ENCODE data around the gene SDS. TPM values are rescaled to one million over a fixed set of nuclear protein-coding genes. Genes with fewer than 3 reads are reported as not detected.

The SDS gene
- polyA plus RNA-seq, 3 donors: 0.19 to 0.56 (median 0.42) TPM

GRCh38 chr12:113432986-113433385 lies 29.3 kb upstream of the SDS start:
- no peak for DNase-seq (ENCODE audit: extremely low read depth in 1 of 11, low read depth in 9 of 11, low spot score in 4 of 11)

GRCh38 chr12:113428482-113428881 lies 24.8 kb upstream of the SDS start:
- DNase-seq (ENCODE audit: extremely low read depth in 1 of 11, low read depth in 9 of 11, low spot score in 4 of 11): no peak

GRCh38 chr12:113427882-113428281 lies 24.2 kb upstream of the SDS start:
- DNase-seq (ENCODE audit: extremely low read depth in 1 of 11, low read depth in 9 of 11, low spot score in 4 of 11): no peak

DNA sequence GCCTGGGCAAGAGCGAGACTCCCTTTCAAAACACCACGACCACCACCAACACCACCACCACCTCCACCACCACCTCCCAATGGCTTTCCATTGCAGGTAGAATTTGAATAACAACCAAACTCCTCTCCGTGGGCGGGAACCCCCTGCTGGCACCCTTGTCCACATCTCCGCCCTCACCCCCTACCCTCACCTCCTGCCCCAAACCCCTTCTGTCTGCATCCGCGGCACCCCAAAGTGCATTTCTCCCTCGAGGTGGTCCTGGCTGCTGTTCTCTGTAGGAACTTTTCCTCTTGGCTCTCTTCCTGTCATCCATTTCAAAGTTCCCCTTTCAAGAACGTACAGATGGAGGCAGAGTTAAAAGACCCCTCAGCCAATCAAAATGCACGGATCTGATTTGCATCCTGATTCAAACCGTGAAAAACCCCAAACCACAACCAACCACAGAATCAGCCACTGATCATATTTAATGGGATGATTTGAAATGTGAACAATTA lies 22.3 kb upstream of the SDS start:
- DNase-seq (ENCODE audit: extremely low read depth in 1 of 11, low read depth in 9 of 11, low spot score in 4 of 11): no peak

GRCh38 chr12:113424915-113425823 lies 21.5 kb upstream of the SDS start:
- peak in 2 of 11 donors; percentile 10 to 20 for DNase-seq (ENCODE audit: extremely low read depth in 1 of 11, low read depth in 9 of 11, low spot score in 4 of 11)

GRCh38 chr12:113424456-113424855 lies 20.8 kb upstream of the SDS start:
- DNase-seq (ENCODE audit: extremely low read depth in 1 of 11, low read depth in 9 of 11, low spot score in 4 of 11): no peak

DNA sequence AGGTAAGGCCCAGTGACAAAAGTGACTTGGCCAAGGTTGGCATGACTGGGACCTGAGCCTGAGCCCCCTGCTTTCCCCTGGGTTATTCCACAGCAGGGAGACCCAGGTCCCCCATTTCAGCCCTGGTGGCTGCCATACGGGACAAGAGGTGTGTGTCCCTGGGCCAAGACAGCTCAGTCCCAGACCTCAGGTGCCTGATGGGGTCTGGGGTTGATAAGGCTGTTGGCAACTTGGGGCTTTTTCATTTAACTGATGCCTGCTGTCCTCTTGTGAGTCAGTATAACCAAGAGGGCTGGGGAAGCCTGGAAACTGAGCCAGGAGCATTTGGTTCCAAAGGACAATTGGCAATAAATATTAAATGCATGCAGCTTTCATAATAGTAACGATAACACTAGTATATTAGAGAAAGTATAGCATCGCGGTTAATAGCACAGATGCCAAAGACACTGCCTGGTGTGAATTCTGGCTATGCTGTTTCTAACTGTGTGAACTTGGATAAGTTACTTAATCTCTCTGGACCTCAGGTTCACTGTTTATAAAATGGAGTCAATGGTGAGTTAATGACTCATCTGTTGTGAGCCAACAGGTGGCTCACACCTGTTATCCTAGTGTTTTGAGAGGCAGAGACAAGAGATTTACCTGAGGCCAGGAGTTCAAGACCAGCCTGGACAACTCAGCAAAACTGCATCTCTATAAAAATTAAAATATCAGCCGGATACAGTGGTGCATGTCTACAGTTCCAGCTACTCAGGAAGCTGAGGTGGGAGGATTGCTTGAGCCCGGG lies 19.4 kb upstream of the SDS start:
- no peak for DNase-seq (ENCODE audit: extremely low read depth in 1 of 11, low read depth in 9 of 11, low spot score in 4 of 11)

DNA sequence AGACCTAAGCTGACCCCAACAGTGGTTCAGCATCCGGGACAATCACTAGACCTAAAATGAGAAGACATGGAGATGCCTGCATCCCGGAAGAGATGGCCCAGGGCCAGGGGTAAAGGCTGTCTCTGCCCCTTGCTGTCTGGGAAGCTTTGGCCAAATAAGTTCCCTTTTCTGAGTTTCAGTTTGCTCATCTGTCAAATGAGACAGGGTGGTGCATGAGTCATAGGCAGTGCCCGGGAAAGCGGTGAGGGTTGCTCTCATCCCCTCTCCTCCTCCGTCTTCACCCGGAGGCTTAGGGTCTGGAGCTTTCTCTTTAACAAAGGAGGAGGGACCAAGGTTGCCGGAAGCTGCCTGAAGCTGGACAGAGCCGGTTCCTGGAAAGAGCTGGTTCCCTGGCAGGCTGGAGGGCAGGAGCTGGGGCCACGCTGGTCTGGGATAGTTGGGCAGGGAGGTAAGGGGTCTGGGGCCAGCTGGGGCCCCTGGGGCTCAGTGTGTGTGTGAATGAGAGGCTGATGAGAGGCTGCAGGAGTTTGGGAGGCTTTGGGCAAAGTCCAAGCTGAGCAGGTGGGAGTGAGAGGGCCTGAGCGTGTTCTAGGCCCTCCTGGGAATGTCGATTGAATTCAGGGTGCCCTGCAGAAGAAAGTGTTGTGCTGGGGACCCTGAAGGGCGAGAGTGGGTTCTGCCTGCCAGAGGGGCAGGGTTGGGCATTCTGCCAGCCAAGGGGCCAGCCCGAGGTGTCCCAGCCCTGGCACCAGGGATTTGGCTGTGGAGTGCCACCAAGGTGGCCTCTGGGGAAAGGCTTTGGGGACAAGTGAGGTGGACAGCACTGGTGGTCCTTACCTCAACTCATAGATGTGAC lies 18.6 kb upstream of the SDS start, which contains the start of gene SDSL:
Gene SDSL (plus strand): TSS at position 351 of the 856 bp plus-strand sequence. CDS start 5,603 bp downstream, outside the sequence.
- DNase-seq (ENCODE audit: extremely low read depth in 1 of 11, low read depth in 9 of 11, low spot score in 4 of 11): peak; percentile 36 to 69 (median 58)

DNA sequence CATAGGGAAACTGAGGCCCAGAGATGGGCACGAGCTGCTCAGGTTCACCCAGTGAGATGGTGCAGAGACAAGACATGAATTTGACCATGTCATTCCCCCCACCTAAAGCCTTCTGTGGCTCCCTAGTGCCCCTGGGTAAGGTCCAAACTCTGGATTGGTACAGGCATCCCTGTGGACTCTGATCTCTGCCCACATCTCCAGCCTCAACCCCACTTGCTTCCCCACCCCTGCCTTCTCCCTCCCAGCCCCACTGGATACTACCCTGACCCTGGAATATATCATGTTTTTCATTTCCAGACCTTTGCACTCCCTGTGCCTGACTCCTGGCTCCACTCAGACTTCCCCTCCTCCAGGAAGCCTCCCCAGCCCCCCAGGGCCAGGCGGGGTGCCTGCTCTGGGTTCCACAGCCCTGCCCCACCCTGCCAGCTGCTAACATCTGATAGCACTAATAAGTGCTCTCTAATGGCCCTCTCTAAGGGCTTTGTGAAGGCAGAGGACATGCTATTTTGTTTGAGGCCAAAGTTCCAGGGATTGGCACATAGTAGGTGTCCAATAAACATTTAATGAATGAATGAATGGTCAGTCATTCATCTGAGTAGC lies 17.4 kb upstream of the SDS start:
- DNase-seq (ENCODE audit: extremely low read depth in 1 of 11, low read depth in 9 of 11, low spot score in 4 of 11): no peak

GRCh38 chr12:113418213-113418879 lies 14.7 kb upstream of the SDS start:
- no peak for DNase-seq (ENCODE audit: extremely low read depth in 1 of 11, low read depth in 9 of 11, low spot score in 4 of 11)

DNA sequence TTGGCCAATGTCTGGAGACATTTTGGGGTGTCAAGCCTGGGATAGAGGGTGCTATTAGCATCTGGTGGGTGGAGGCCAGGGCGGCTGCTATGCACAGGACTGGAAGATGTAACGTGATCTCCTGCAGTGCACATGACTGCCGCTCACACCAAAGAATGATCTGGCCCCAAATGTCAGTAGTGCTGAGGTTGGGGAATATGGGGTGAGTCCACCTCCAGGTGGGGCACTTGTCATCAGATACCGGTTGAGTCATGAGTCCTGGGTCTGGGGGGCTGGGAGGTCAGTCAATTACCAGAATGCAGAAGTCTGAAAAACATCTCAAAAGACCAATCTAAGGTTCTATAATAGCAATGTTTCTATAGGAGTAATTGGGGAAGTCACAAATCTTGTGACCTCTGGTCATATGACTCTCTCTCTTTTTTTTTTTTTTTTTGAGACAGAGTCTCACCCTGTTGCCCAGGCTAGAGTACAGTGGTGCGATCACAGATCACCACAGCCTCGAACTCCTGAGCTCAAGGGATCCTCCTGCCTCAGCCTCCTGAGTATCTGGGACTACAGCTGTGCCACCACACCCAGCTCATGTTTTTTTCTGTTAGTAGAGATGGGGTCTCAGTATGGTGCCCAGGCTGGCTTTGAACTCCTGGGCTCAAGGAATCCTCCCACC lies 12.5 kb upstream of the SDS start:
- no peak for DNase-seq (ENCODE audit: extremely low read depth in 1 of 11, low read depth in 9 of 11, low spot score in 4 of 11)

- DNase-seq (ENCODE audit: extremely low read depth in 1 of 11, low read depth in 9 of 11, low spot score in 4 of 11): no peak
These were observed 10.9 kb upstream of the SDS start for GRCh38 chr12:113414519-113415038.

DNA sequence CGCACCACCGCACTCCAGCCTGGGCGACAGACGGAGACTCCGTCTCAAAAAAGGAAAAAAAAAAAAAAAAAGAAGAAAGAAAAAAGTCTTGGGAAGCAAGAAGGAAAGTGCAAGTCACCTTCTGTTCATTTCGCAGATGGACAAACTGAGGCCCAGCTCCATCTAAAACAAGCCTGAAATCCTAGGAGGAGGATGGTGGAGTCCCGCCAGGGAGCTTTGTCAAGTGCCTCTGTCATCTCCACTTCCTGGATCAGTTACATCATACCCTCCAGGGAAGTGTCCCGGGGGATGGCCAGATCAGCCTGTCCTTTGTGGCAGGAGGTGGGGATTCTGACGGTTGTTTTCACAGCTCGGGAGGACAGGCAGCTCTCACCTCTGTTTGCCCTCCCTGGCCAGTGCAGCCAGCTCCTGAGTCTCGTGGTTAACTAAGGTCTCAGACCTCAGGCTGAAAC lies 9.8 kb upstream of the SDS start:
- no peak for DNase-seq (ENCODE audit: extremely low read depth in 1 of 11, low read depth in 9 of 11, low spot score in 4 of 11)

DNA sequence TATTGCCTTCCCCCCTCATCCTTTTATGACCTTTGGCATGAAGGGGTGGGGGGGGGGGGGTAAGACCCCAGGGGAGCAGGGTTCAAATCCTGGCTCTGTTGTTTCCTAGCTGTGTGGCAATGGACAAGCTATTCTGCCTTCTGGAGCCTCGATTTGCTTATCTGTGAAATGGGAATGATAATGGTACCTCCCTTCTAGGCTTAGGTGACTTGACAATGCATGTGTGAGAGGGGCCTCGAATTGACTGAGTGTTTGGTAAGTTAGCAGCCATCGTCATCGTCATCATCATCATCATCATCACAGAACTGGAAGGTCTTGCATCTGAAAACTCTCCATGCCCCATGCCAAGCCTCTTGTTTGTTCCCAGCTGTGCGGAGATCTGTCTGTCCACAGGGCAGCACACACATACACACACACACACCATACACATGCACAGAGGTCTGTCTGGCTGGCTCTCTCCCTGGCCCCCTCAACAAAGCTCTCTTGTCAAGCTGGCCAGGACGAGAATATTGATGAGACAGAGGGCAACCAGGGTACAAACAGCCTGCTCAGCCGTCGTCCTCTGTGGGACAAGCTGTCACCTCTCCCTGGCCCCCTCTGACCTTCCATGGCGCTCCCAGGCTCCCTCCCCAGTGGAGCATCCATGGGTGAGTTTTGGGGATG lies 5.9 kb upstream of the SDS start:
- no peak for DNase-seq (ENCODE audit: extremely low read depth in 1 of 11, low read depth in 9 of 11, low spot score in 4 of 11)

DNA sequence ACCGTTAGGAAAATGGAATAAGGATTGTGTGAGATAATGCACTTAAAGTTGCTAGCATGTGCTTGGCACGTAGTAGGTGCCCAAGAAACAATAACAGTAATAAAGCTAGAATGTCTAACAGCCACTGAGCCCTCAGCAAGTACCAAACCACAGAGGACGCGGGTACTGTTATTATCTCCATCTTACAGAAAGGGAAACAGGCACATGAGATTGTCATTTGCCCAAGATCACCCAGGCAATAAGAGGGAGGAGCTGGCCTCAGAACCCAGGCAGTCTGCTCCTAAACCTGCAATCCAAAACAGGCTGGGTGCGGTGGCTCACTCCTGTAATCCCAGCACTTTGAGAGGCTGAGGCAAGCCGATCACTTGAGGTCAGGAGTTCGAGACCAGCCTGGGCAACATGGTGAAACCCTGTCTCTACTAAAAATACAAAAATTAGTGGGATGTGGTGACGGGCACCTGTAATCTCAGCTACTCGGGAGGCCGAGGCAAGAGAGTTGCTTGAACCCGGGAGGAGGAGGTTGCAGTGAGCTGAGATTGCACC lies 5.1 kb upstream of the SDS start:
- DNase-seq (ENCODE audit: extremely low read depth in 1 of 11, low read depth in 9 of 11, low spot score in 4 of 11): no peak

- no peak for DNase-seq (ENCODE audit: extremely low read depth in 1 of 11, low read depth in 9 of 11, low spot score in 4 of 11)
These were observed 4.4 kb upstream of the SDS start for GRCh38 chr12:113407931-113408600.

Data from renal cortex interstitium (tissue), 11 donors.